Spleen (tissue), 11 donors: ENCODE results near the gene CDC42EP3. TPM values are rescaled to one million over a fixed set of nuclear protein-coding genes. Genes with fewer than 3 reads are reported as not detected.

Source experiments
- DNase-seq: peaks from one replicate; pipeline ENCODE4 v3.0.0-alpha.2; 2020
- H3K27ac ChIP-seq, 8 donors: fragments of 200-600 bp; sonication (generic) in 7 of 8; 1 replicate in 4 of 8; 2 replicates in 4 of 8; pipeline versions ENCODE4 v1.5.0 to v1.8.0; 2016 to 2021; ENCODE audit warnings: inconsistent platforms in 4 of 8, mild to moderate bottlenecking in 4 of 8, moderate library complexity in 1 of 8
- H3K27me3 ChIP-seq, 7 donors: fragments of 200-600 bp; sonication (generic) in 6 of 7; replicated peaks in 1 of 7; 1 replicate in 4 of 7; 2 replicates in 3 of 7; pipeline versions ENCODE4 v1.5.0 to v1.8.0; 2016 to 2021; ENCODE audit warnings: inconsistent platforms in 3 of 7, mild to moderate bottlenecking in 1 of 7
- H3K36me3 ChIP-seq, 6 donors: fragments of 200-600 bp; sonication (generic) in 5 of 6; 1 replicate in 4 of 6; 2 replicates in 2 of 6; pipeline versions ENCODE4 v1.5.0 to v1.8.0; 2016 to 2021; ENCODE audit warnings: inconsistent platforms in 2 of 6
- H3K4me1 ChIP-seq, 6 donors: fragments of 200-600 bp; sonication (generic) in 5 of 6; 1 replicate in 3 of 6; 2 replicates in 3 of 6; pipeline versions ENCODE4 v1.5.0 to v1.8.0; 2016 to 2021; ENCODE audit warnings: inconsistent platforms in 3 of 6
- H3K4me3 ChIP-seq, 8 donors: fragments of 200-600 bp; sonication (generic) in 7 of 8; 1 replicate in 4 of 8; 2 replicates in 4 of 8; pipeline versions ENCODE4 v1.5.0 to v1.8.0; 2016 to 2021; ENCODE audit warnings: inconsistent platforms in 4 of 8, mild to moderate bottlenecking in 4 of 8, moderate library complexity in 2 of 8
- H3K9me3 ChIP-seq, 8 donors: fragments of 200-600 bp; sonication (generic) in 7 of 8; 1 replicate in 4 of 8; 2 replicates in 4 of 8; pipeline versions ENCODE4 v1.5.0 to v1.8.0; 2016 to 2021; ENCODE audit warnings: inconsistent platforms in 4 of 8
- POLR2A ChIP-seq, 3 donors: fragments of 450-650 bp; IDR thresholded peaks; one replicate each; pipeline ENCODE4 v1.5.1; 2017; ENCODE audit warnings: antibody characterized with exemption in 3 of 3, mild to moderate bottlenecking in 1 of 3
- POLR2AphosphoS5 ChIP-seq, 3 donors: sonication (generic); formaldehyde crosslinking; IDR thresholded peaks; one replicate each; pipeline ENCODE4 v1.5.1; 2017; ENCODE audit warnings: antibody characterized with exemption in 3 of 3
- WGBS, 5 donors: extraction: QIAGEN DNeasy Blood & Tissue Kit in 3 of 5; methylation state at CpG; one replicate each; pipeline versions ENCODE4 v1.1.5 to v1.1.7; 2013 to 2018; 5-methylcytosine and 5-hydroxymethylcytosine counted together
- intact Hi-C: fragments of 100-400 bp; cut with DNase I; formaldehyde crosslinking; loops from one replicate; pipeline ENCODE4 v1.15.0; 2023; ENCODE audit warnings: low total_unique reads
- polyA plus RNA-seq, 3 donors: library from polyadenylated mRNA; stranded (reverse); fragments of 200-250 nt; gene quantifications; one replicate each; pipeline ENCODE4 v1.2.1, GENCODE V29; 2013
- total RNA-seq, 7 donors: library from RNA; depleted of rRNA in 3 of 7; stranded (reverse); fragments of >200 nt in 3 of 7; fragmentation: NEBNext Ultra II Directional in 4 of 7; extraction: Animal tissue kit (Norgen Biotek cat#: 25700) in 4 of 7; gene quantifications; one replicate each; pipeline versions ENCODE4 v1.1.0 to v1.2.1, GENCODE V29; 2016 to 2021
- TF ChIP-seq, protein P1 (sequence below), 11 experiments: fragments of 200-600 bp in 7 of 11; fragments of 450-650 bp in 4 of 11; sonication (generic) in 4 of 11; IDR thresholded peaks in 8 of 11; conservative IDR thresholded peaks in 3 of 11; 1 replicate in 7 of 11; 2 replicates in 4 of 11; pipeline versions ENCODE4 v1.4.0 to v1.8.0; 2016 to 2021; ENCODE audit warnings: antibody characterized with exemption in 11 of 11, inconsistent platforms in 4 of 11, mild to moderate bottlenecking in 1 of 11
- donor health status: healthy with polysubstance abuse.
- donor health status: DM: no; HTN: no; CAD: no; lungs with moderate emphysema.
- donor health status: DM: no; HTN: no; CAD: no.
- donor health status: Bipolar disorder and iron deficiency.
- donor health status: healthy.
- donor health status: DM: no; HTN: no; CAD: no.
- donor health status: DM: yes; HTN: yes; CAD: no.

CDC42EP3 gene
- total and polyA plus RNA-seq, 10 donors: 9.5 to 57.2 (median 41.2) TPM

DNA sequence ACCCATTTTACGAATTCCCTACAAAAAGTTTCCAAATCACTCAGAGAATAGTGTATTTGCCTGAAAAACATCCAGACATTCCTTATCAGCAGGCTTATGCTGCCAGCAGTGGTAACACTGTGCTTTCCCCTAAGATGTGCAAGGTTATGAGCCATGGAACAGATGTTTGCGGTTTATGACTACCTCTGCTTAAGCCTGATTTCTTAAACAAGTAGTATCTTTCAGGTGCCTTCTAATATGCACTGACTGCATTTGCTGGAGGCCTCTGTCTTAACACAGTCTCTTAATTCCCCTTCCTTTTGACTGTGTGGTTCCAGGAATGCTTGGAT lies 54.8 kb downstream of the CDC42EP3 start:
- intact Hi-C loops: no loop called here
- 75 to 92% (median 85%) methylated on average over 2 of the region's 2 CpGs for WGBS, 5 donors
- H3K36me3 ChIP-seq: no peaks in the 10 kb centered on the region
- H3K4me3 ChIP-seq: peak overlapping the region in 1 of 8 donors; percentile 55
- no peaks in the 10 kb centered on the region for H3K27me3 ChIP-seq
- H3K9me3 ChIP-seq: no peaks in the 10 kb centered on the region
- H3K4me1 ChIP-seq: peaks cover 18 to 34% (median 23%) of the 10 kb centered on the region in 6 donors
- TF ChIP-seq POLR2AphosphoS5 (IDR thresholded peaks at IDR 0.05) (no peak), POLR2A (IDR thresholded peaks at IDR 0.05) (no peak)
- TF ChIP-seq, protein P1, sequence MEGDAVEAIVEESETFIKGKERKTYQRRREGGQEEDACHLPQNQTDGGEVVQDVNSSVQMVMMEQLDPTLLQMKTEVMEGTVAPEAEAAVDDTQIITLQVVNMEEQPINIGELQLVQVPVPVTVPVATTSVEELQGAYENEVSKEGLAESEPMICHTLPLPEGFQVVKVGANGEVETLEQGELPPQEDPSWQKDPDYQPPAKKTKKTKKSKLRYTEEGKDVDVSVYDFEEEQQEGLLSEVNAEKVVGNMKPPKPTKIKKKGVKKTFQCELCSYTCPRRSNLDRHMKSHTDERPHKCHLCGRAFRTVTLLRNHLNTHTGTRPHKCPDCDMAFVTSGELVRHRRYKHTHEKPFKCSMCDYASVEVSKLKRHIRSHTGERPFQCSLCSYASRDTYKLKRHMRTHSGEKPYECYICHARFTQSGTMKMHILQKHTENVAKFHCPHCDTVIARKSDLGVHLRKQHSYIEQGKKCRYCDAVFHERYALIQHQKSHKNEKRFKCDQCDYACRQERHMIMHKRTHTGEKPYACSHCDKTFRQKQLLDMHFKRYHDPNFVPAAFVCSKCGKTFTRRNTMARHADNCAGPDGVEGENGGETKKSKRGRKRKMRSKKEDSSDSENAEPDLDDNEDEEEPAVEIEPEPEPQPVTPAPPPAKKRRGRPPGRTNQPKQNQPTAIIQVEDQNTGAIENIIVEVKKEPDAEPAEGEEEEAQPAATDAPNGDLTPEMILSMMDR (IDR thresholded peaks at IDR 0.05 in 8 of 11, conservative IDR thresholded peaks at IDR 0.05 in 3 of 11): no peak
- no peak for DNase-seq
- H3K27ac ChIP-seq: peak overlapping the region; percentile 63 to 86 (median 74)

- Histone ChIP-seq H3K36me3 (no peaks in the 10 kb centered on the region), H3K9me3 (no peaks in the 10 kb centered on the region), H3K4me3 (peak overlapping the region in 1 of 8 donors; percentile 55), H3K27ac (peak overlapping the region; percentile 63 to 86 (median 74)), H3K4me1 (peaks cover 18 to 37% (median 23%) of the 10 kb centered on the region in 6 donors), H3K27me3 (no peaks in the 10 kb centered on the region)
- TF ChIP-seq POLR2A (IDR thresholded peaks at IDR 0.05) (no peak), POLR2AphosphoS5 (IDR thresholded peaks at IDR 0.05) (peak in 2 of 3 donors; percentile 58 to 71)
- TF ChIP-seq, protein P1 (IDR thresholded peaks at IDR 0.05 in 8 of 11, conservative IDR thresholded peaks at IDR 0.05 in 3 of 11): no peak
- intact Hi-C loops: no loop called here
- peak; percentile 92 for DNase-seq
- 28 to 41% (median 34%) methylated on average over 6 of the region's 6 CpGs for WGBS, 5 donors
These were observed 55.4 kb downstream of the CDC42EP3 start for GRCh38 chr2:37615804-37616676.

DNA sequence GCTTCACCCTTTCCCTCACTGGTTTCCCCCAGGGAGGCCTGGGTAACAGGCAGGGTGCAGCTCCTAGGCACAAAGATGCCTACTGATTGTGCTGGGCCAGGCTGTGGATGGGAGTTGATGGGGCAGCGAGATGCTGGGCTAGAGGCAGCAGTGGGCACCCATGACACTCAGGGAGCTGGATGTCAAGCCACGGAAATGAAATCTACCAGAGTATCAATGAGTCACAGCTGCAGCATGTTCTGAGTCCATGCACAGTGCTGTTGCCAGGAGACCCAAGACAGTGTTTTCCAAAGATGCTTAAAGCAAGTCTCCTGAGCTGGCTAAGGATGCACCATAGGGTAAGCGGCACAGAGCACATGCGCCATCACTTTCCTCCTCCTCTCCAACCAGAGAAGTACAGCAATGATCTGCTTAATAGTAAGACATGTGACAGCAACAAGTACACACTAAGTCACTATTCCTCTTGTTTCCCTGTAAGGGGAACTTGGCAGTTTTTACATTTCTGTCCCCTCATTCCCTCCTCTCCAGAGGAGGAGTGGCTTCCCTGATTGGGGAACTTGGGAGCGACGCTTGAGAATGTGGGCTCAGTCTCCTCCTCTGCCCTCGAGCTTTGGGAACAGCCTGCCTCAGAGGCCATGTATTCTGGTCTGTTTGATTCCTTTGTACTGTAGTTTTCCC lies 57.2 kb downstream of the CDC42EP3 start:
- peaks cover 18 to 44% (median 26%) of the 10 kb centered on the region in 6 donors for H3K4me1 ChIP-seq
- intact Hi-C loops: no loop called here
- H3K27me3 ChIP-seq: no peaks in the 10 kb centered on the region
- H3K27ac ChIP-seq: peak overlapping the region in 2 of 8 donors; percentile 80 to 86
- 85 to 92% (median 91%) methylated on average over 6 to 7 of the region's 7 CpGs for WGBS, 5 donors
- TF ChIP-seq POLR2AphosphoS5 (IDR thresholded peaks at IDR 0.05) (no peak), POLR2A (IDR thresholded peaks at IDR 0.05) (no peak)
- TF ChIP-seq, protein P1 (IDR thresholded peaks at IDR 0.05 in 8 of 11, conservative IDR thresholded peaks at IDR 0.05 in 3 of 11): no peak
- H3K4me3 ChIP-seq: no peak overlapping the region
- H3K36me3 ChIP-seq: no peaks in the 10 kb centered on the region
- DNase-seq: no peak
- no peaks in the 10 kb centered on the region for H3K9me3 ChIP-seq

DNA sequence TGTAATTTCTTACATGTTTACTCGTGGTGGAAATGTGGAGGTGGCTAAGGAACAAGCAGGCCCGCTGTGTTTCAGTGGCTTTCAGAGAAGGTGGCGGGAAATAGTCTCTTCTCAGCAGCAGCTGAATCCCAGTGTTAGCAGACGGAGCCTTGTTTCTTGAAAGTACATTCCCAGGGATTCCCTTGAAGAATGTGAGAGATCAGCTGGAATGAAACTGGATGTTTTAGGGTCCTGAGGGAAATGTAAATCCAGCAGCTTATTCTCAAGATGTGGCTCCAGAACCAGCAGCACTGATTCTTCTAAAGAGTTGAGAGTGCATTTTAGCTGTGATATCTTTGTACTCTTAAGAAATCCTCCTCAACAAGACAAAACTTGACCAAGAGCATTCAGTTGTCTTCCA lies 59.1 kb downstream of the CDC42EP3 start:
- WGBS, 5 donors: 88 to 94% (median 93%) methylated on average over 4 of the region's 4 CpGs
- no peaks in the 10 kb centered on the region for H3K27me3 ChIP-seq
- intact Hi-C loops: no loop called here
- H3K27ac ChIP-seq: peak overlapping the region in 3 of 8 donors; percentile 21 to 51 (median 34)
- DNase-seq: no peak
- H3K4me3 ChIP-seq: no peak overlapping the region
- H3K4me1 ChIP-seq: peaks cover 18 to 41% (median 25%) of the 10 kb centered on the region in 6 donors
- TF ChIP-seq, protein P1 (IDR thresholded peaks at IDR 0.05 in 8 of 11, conservative IDR thresholded peaks at IDR 0.05 in 3 of 11): no peak
- no peak for TF ChIP-seq POLR2A (IDR thresholded peaks at IDR 0.05)
- no peak for TF ChIP-seq POLR2AphosphoS5 (IDR thresholded peaks at IDR 0.05)
- H3K36me3 ChIP-seq: no peaks in the 10 kb centered on the region
- peaks cover 0 to 12% (median 4%) of the 10 kb centered on the region in 8 donors for H3K9me3 ChIP-seq
